GM19240 (cell line): Measurements from ENCODE around the gene SURF4.
"Not testable (repeated sequence)": the region's sequence is repeated elsewhere in the genome, so short reads cannot be mapped to it uniquely, and the experiment has no call there.

ENCODE experiments used
- DNase-seq: peaks from one replicate; pipeline ENCODE4 v3.0.0; 2011; ENCODE audit warnings: low spot score; ENCODE audit not compliant: insufficient read length

The SURF4 gene

DNA sequence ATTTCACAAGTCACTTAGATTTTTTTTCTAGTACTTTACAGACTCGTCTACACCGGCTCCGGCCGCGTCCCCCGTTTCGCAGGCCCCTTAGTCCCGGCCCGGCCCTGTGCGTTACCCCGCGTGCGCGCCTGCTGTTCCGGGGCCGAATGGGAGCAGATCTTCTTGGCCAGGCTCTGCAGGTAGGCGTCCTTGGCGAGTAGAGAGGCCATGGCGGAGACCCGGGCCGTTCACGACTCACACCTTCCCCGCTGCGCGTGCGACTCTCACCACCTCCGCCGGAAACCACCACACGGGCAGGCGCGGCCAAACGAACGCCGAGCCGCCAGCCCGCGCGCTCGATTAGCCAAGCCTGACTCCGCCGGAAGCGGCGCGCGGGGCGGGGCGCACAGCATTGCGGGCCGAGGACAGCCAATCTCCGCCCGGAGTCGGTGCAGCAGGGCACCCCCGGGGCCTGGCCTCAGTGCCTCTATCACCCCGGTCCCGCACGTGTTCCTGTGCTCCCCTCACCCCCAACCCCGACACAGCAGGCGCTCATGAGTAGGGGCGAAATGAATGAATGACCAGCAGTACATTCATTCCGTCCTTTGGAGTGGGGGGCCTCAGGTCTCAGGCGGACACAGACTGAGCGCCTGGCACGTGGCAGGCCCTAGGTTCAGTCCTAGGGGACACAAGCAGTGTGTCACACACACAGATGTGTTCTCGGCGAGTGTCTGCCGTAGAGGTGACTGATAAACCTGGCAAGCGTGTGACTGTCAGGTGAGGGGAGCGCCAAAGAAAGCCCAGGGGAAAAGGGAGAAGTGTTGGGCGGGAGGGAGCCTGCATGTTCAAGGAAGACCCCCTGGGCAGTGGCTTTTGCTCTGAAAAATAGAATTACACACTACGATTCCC is 39.7 kb downstream of the SURF4 start, which contains the start of gene SURF6:
SURF6 (minus strand) TSS at position 265 of the 888 bp plus-strand sequence; CDS start at position 209, 56 bp downstream.
- DNase-seq = peak; percentile 89

GRCh38 chr9:133334888-133335287 is 41.0 kb downstream of the SURF4 start:
- DNase-seq = not testable (repeated sequence)

DNA sequence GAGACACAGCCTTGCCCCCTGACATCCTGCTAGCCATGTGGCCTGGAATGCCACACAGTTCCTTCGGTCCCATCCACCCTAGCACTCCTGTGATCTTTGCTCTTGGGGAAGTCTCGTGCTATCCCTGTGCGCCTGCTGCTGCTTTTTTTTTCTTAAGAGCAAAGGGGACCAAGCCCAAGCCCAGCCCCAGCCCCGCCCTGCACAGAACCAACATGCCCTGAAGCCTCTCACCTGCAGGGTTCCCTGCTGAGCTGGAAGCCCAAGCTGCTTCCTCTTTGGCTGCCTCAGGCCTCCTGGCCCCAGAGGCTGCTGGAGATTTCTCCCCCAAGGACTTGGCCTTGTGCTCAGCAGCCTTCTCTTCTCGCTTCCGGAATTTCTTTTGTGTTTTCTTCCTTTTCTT is 41.7 kb downstream of the SURF4 start:
- no peak for DNase-seq

DNA sequence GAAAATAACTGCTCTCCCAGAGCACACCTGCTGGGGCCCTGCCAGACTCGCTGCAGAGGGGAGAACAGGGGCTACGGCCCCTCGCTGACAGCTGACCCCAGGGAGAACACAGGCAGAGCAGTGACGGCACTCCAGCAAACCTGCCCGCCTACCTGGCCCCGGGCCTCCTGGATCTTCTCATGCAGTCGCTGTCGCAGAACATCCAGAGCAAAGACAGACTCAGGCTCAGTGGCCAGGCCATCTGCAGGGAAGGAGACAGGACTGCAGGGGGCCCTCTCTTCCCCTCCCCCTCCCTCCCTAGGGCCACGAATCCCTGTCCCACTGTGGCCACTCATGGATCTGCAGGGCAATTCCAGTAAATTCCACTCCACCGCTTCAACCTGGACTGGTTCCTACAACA is 42.3 kb downstream of the SURF4 start:
- DNase-seq = no peak

DNA sequence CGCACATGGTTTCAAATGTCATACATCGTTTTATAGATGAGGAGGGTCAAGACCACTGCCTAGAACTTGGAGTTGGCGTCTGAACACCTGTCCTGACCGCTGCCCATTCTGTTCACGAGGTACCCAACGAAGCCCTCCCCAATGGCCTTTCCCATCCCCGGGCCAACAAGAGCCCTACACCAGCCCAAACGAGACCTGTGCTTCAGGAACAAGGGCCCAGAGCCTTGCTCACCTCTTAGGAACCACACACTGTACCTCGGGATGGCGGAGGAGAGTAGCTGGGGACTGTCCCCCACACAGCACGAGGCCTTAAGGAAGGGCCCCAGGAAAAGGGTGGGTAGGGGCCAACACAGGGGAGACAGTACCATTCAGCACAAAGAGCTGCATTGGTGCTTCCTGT is 42.8 kb downstream of the SURF4 start:
- no peak for DNase-seq

DNA sequence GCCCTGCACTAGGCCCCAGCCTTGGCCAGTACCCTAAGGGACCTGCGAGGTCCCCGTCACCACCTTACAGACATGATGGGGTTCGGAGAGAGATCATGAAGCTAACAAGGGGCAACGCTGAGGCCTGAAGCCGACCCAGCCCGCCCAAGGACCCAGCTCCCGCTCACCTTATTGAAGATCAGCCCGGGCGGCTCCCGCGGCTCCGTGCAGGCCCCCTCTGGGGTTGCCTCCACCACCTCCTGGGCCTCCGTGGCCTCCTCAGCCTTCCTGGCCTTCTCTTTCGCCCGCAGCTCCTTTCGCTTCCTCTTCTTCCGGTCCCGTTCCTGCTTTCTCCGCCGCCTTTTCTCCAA is 43.5 kb downstream of the SURF4 start:
- DNase-seq = no peak

DNA sequence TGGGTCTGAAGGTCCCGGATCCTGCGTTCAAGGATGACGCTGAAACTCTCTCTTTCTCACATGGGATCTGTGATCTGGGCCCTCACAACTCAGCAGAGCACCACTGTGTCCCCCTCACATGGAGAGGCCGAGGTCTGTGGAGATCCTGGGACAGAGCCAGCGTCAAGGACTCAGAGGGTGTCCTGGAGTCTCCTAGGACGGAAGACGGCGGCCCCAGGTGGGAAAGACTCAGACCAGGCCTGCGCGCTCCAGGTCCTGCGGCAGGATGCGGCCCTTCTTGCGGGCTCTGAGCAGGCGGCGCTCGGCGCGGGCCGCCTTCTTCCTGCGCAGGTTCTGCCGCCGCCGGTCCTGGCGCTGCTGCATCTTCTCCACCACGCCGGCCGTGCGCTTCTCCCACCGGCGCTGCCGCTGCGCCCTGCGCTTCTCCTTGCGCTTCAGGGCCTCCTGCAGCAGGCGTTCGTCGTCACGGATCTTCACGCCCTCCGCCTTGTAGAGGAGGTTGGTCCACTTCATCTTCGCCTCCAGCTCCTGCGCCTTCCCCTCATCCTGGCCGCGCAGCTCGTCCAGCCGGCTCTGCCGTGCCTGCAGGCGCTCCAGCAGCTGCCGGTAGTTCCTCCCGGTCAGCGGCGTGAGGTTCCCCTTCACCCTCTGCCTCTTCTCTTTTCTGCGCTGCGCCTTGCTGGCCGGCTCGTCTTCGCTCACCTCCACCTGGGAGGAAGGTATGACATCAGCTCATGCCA is 44.0 kb downstream of the SURF4 start:
- no peak for DNase-seq

- DNase-seq = no peak
These were observed 44.6 kb downstream of the SURF4 start for GRCh38 chr9:133331221-133331620.

DNA sequence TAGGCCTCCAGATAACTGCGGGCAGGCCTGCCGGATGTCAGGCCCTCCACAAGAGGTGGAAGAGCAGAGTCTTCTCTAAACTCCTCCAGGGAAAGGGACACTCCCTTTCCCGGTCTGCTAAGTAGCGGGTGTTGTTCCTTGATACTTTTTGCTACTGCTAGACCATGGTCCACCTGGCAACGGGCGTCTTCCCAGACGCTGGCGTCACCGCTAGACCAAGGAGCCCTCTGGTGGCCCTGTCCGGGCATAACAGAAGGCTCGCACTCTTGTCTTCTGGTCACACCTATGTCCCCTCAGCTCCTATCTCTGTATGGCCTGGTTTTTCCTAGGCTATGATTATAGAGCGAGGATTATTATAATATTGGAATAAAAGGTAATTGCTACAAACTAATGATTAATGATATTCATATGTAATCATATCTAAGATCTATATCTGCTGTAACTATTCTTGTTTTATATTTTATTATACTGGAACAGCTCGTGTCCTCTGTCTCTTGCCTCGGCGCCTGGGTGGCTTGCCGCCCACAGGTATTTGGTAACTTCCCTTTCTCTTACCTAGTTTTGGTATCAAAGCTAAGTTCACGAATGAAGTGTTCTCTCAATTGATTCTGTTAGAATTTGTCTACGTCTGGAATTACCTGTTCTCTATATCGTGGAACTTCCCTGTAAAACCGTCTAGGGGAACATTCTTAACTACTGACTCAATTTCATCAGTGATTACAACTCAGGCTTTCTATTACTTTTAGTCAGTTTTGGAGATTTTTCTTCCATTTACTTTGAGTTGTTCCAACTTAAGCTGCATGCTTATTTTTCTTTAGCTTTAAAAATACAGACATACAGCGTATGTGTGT is 46.3 kb downstream of the SURF4 start:
- not testable (repeated sequence) for DNase-seq

DNA sequence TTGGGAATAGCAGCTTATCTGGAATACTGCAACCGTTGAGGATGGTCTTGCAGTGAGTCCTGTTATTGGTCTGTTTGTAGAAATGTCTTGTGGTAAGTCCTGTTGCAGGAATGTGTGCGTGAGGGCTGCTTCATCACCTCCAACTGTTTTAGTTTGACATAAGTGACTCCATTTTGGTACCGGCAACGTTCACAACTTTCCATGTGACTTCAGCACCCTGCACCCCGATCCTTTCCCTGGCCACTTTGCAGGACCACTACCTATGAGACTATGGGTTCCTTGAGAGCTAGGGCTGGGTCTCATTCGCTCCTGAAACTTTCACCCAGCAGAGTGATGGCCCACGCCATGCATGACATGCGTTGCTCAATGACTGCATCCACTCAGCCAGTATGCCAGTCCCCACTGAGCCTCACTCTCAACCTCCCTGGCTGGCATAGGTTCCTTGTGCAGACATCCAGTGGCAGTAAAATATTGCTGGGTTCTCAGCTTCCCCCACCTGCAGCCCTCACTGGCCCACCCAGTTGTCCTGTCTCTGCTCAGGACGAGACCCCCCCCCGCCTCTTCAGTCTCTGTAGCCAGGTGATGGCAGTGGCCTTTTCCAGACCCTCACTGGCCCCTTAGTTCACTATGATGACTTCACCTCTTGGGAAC is 47.9 kb downstream of the SURF4 start:
- no peak for DNase-seq

- not testable (repeated sequence) for DNase-seq
These were observed 48.8 kb downstream of the SURF4 start for GRCh38 chr9:133327021-133327420.

- DNase-seq = no peak
These were observed 51.7 kb downstream of the SURF4 start for GRCh38 chr9:133323991-133324703.

DNA sequence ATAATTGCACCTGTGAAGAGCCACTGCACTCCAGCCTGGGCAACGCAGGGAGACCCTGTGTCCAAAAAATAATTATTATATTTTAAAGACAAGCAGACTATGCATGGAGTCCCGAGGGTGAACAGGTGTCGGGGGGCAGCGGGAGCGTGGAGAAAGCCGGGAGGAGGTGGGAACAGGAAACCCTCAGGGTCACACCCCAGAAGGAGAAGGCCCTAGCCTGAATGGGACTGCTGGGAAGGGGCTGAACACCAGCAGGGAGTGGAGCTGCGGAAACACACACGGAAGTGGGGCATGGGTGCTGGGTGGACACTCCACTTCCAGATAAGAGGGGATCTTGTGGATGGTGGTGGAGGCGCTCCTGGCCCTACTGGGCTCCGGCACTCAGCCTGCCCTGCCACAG is 52.6 kb downstream of the SURF4 start:
- no peak for DNase-seq

- no peak for DNase-seq
These were observed 53.2 kb downstream of the SURF4 start for GRCh38 chr9:133322701-133323100.

DNA sequence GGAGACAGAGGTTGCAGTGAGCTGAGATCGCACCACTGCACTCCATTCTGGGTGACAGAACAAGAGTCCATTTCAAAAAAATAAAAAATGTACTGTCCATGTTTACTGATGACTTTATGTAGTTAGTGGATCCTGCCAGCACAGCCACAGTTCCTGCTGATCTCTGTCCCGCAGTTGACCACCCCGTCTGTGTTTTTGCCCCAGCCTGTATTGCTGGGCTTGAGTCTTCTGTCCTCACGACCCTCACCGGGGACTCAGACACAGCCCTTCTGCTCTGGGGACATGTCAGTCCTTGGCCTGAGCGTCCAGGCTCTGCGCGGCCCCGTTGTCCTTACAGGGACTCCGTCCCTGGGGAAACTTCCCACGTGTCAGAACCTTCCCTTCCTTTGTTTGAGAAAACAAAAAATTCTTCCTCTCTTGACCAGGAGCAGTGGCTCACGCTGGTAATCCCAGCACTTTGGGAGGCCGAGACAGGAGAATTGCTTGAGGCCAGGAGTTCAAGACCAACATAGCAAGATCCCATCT is 54.4 kb downstream of the SURF4 start:
- DNase-seq = no peak

DNA sequence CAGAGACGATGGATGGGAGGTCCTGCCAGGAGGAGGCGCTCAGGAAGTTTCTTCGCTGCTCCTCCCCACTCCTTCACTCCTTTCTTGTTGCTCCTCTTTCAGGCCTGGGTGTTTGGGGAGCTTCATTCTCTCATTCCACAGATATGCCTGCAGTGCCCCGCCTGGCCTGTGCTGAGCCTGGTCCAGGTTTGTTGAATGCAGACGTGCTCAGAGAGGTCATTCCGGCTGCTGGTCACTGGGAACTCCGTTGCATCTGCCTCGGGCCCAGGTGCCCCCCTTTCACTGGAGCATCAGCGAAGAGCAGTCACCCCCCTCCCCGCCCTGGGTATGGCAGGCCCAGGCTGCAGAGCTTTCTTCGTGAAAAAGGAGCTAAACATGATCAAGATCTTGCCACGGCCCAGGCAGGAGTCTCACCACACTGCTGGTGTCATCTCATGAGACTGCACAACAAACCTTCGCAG is 55.4 kb downstream of the SURF4 start:
- DNase-seq = no peak

DNA sequence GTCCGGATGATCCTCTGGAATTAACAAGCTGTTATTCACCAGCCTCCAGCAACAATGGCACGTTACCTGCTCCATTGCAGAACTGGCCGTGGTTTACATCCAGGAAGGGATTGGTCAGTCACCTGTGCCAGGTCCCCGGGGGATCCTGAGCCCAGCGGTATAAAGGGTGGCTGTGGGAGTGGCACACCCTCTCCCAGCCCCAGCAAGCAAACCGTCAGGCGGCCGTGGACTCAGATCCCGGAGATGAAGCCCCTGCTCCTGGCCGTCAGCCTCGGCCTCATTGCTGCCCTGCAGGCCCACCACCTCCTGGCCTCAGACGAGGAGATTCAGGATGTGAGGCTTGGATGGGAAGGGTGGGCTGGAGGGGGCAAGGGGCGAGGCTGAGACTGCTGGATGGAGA is 58.3 kb downstream of the SURF4 start:
- not testable (repeated sequence) for DNase-seq

DNA sequence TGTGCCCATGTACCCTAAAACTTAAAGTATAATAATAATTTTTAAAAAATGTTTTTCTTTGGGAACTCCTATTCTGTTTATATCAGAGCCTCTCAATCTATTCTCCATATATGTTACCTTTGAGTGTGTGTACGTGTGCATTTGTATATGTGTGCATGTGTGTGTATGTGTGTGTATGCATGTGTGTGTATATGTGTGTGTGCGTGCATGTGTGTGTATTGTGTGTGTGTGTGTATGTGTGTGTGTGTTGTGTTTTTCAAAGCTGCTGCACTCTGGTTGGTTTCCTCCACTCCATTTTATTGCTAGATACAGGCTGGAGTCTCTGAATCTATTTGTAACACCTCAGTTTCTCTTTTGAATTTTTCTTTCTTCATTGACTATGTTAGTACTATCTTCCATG is 59.9 kb downstream of the SURF4 start:
- DNase-seq = no peak
